Measurements from ENCODE around the gene BICRA.

DNA sequence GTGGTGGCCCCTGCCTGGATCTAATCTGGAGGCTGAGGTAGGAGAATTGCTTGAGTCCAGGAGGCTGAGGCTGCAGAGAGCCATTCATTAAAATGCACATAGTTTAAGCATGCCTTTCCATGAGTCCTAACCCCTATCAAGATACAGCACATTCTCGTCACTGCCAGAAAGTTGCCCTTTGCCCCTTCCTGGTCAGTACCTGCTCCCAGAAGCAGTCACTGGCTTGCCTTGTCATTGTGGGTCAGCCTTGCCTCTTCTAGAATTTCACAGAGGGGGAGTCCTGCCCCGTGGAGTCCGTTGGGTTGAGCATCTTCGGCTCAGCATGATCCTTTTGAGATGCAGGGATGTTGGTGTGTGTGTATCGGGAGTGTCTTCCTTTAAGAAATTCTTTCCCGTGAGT is 10.8 kb downstream of the BICRA start:
- no peak for TF ChIP-seq POLR2A (conservative IDR thresholded peaks at IDR 0.05)
- TF ChIP-seq, protein P1, sequence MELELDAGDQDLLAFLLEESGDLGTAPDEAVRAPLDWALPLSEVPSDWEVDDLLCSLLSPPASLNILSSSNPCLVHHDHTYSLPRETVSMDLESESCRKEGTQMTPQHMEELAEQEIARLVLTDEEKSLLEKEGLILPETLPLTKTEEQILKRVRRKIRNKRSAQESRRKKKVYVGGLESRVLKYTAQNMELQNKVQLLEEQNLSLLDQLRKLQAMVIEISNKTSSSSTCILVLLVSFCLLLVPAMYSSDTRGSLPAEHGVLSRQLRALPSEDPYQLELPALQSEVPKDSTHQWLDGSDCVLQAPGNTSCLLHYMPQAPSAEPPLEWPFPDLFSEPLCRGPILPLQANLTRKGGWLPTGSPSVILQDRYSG (tag; conservative IDR thresholded peaks at IDR 0.05; ENCODE audit: low read depth) = no peak
- no peak for TF ChIP-seq ZNF79 (CRISPR knock-in tag; IDR thresholded peaks at IDR 0.05; ENCODE audit: low read depth)
- no peak for TF ChIP-seq PKNOX1 (IDR thresholded peaks at IDR 0.05)
- TF ChIP-seq SREBF2 (CRISPR knock-in tag; IDR thresholded peaks at IDR 0.05) = no peak
- TF ChIP-seq FOXK1 (CRISPR knock-in tag; IDR thresholded peaks at IDR 0.05; ENCODE audit: borderline replicate concordance) = no peak
- TF ChIP-seq ELF2 (CRISPR knock-in tag; IDR thresholded peaks at IDR 0.05) = no peak
- TF ChIP-seq ARHGAP35 (IDR thresholded peaks at IDR 0.05; ENCODE audit: partially characterized antibody) = no peak
- TF ChIP-seq CTCF (IDR thresholded peaks at IDR 0.05 in 2 of 3, conservative IDR thresholded peaks at IDR 0.05 in 1 of 3; ENCODE audit: insufficient read depth in 2 of 3, low read depth in 1 of 3, low read length in 3 of 3) = no peak

All from K562 (cell line).